ENCODE results near the gene CDPF1.
"Not testable (repeated sequence)": the region's sequence is repeated elsewhere in the genome, so short reads cannot be mapped to it uniquely, and the experiment has no call there.

The CDPF1 gene

GRCh38 chr22:46281866-46282678 lies 32.0 kb upstream of the CDPF1 start:
- no peak for FAIRE-seq

GRCh38 chr22:46280999-46281623 lies 31.0 kb upstream of the CDPF1 start:
- FAIRE-seq: no peak

GRCh38 chr22:46280063-46280817 lies 30.1 kb upstream of the CDPF1 start:
- FAIRE-seq: no peak

- no peak for FAIRE-seq
Observed at GRCh38 chr22:46278656-46279645, 28.9 kb upstream of the CDPF1 start.

GRCh38 chr22:46276563-46276962 lies 26.5 kb upstream of the CDPF1 start:
- no peak for FAIRE-seq

GRCh38 chr22:46275455-46276122 lies 25.5 kb upstream of the CDPF1 start:
- no peak for FAIRE-seq

GRCh38 chr22:46274381-46274780 lies 24.3 kb upstream of the CDPF1 start:
- FAIRE-seq: no peak

- no peak for FAIRE-seq
Observed at GRCh38 chr22:46273432-46274148, 23.5 kb upstream of the CDPF1 start.

- FAIRE-seq: no peak
Observed at GRCh38 chr22:46272762-46273431, 22.8 kb upstream of the CDPF1 start.

- no peak for FAIRE-seq
Observed at GRCh38 chr22:46272196-46272595, 22.1 kb upstream of the CDPF1 start.

- FAIRE-seq: no peak
Observed at GRCh38 chr22:46269564-46269963, 19.5 kb upstream of the CDPF1 start.

- FAIRE-seq: no peak
Observed at GRCh38 chr22:46267431-46268279, 17.6 kb upstream of the CDPF1 start, which contains the start of gene TTC38. TTC38 (plus strand) TSS chr22:46268008; CDS start chr22:46268040, 32 bp downstream.

GRCh38 chr22:46265627-46266026 lies 15.5 kb upstream of the CDPF1 start:
- FAIRE-seq: not testable (repeated sequence)

- FAIRE-seq: not testable (repeated sequence)
Observed at GRCh38 chr22:46264520-46264919, 14.4 kb upstream of the CDPF1 start.

- FAIRE-seq: no peak
Observed at GRCh38 chr22:46263216-46263590, 13.1 kb upstream of the CDPF1 start, which contains the start of gene PKDREJ. PKDREJ (minus strand) TSS chr22:46263343; CDS start chr22:46263322, 21 bp downstream.

GRCh38 chr22:46262449-46263215 lies 12.5 kb upstream of the CDPF1 start:
- no peak for FAIRE-seq

- no peak for FAIRE-seq
Observed at GRCh38 chr22:46260038-46260437, 9.9 kb upstream of the CDPF1 start.

GRCh38 chr22:46259374-46259773 lies 9.3 kb upstream of the CDPF1 start:
- no peak for FAIRE-seq
